Trophoblast cell (in vitro differentiated cells and primary cell): ENCODE measurements around the gene PIP5KL1.

Experiments
- DNase-seq, 2 donors: peaks; one replicate each; pipeline ENCODE4 v3.0.0-alpha.2; 2016
- H2AFZ ChIP-seq: 2 replicates; pipeline ENCODE4 v1.6.1; 2013; ENCODE audit warnings: low read length, moderate library complexity, mild to moderate bottlenecking; ENCODE audit not compliant: insufficient read depth, poor library complexity
- H2AK5ac ChIP-seq: 2 replicates; pipeline ENCODE4 v1.6.1; 2013; ENCODE audit warnings: mild to moderate bottlenecking, low read length
- H2BK120ac ChIP-seq: 2 replicates; pipeline ENCODE4 v1.6.1; 2013; ENCODE audit warnings: low read length, mild to moderate bottlenecking, moderate library complexity; ENCODE audit not compliant: insufficient read depth, poor library complexity
- H2BK12ac ChIP-seq: 2 replicates; pipeline ENCODE4 v1.6.1; 2013; ENCODE audit warnings: mild to moderate bottlenecking, low read length, moderate library complexity
- H2BK5ac ChIP-seq: 2 replicates; pipeline ENCODE4 v1.6.1; 2013; ENCODE audit warnings: low read length, low read depth, moderate library complexity, mild to moderate bottlenecking; ENCODE audit not compliant: poor library complexity
- H3K14ac ChIP-seq: 2 replicates; pipeline ENCODE4 v1.6.1; 2013; ENCODE audit warnings: mild to moderate bottlenecking, low read length
- H3K18ac ChIP-seq: 2 replicates; pipeline ENCODE4 v1.6.1; 2013; ENCODE audit warnings: mild to moderate bottlenecking, low read length
- H3K23ac ChIP-seq: 2 replicates; pipeline ENCODE4 v1.6.1; 2013; ENCODE audit warnings: low read length
- H3K27ac ChIP-seq: 2 replicates; pipeline ENCODE4 v1.5.1; 2013; ENCODE audit warnings: low read depth, mild to moderate bottlenecking, inconsistent platforms, low read length, moderate library complexity
- H3K27me3 ChIP-seq: 2 replicates; pipeline ENCODE4 v1.6.1; 2013; ENCODE audit warnings: inconsistent platforms, mild to moderate bottlenecking, low read length, moderate library complexity; ENCODE audit not compliant: insufficient read depth
- H3K36me3 ChIP-seq, 2 experiments: 1 replicate in 1 of 2; 2 replicates in 1 of 2; pipeline ENCODE4 v1.6.1; 2013; ENCODE audit warnings: low read length in 2 of 2, mild to moderate bottlenecking in 2 of 2, moderate library complexity in 1 of 2; ENCODE audit not compliant: insufficient read depth in 2 of 2, control insufficient read depth in 1 of 2
- H3K4ac ChIP-seq: 2 replicates; pipeline ENCODE4 v1.6.1; 2013; ENCODE audit warnings: low read depth, mild to moderate bottlenecking, low read length, moderate library complexity
- H3K4me1 ChIP-seq, 2 experiments: 1 replicate in 1 of 2; 2 replicates in 1 of 2; pipeline ENCODE4 v1.6.1; 2013; ENCODE audit warnings: low read length in 2 of 2, mild to moderate bottlenecking in 2 of 2, moderate library complexity in 1 of 2; ENCODE audit not compliant: insufficient read depth in 2 of 2, control insufficient read depth in 1 of 2
- H3K4me2 ChIP-seq: 2 replicates; pipeline ENCODE4 v1.6.1; 2013; ENCODE audit warnings: inconsistent platforms, mild to moderate bottlenecking, low read length, moderate library complexity
- H3K4me3 ChIP-seq: 2 replicates; pipeline ENCODE4 v1.5.1; 2013; ENCODE audit warnings: mild to moderate bottlenecking, low read depth, low read length, inconsistent platforms
- H3K79me1 ChIP-seq: one replicate; pipeline ENCODE4 v1.6.1; 2013; ENCODE audit warnings: low read length
- H3K79me2 ChIP-seq: 2 replicates; pipeline ENCODE4 v1.6.1; 2013; ENCODE audit warnings: low read length, mild to moderate bottlenecking; ENCODE audit not compliant: control insufficient read depth, insufficient read depth, poor library complexity
- H3K9ac ChIP-seq: 2 replicates; pipeline ENCODE4 v1.6.1; 2013; ENCODE audit warnings: mild to moderate bottlenecking, low read length
- H3K9me3 ChIP-seq: 2 replicates; pipeline ENCODE4 v1.6.1; 2013; ENCODE audit warnings: low read depth, mild to moderate bottlenecking, control low read depth, inconsistent platforms, low read length; ENCODE audit not compliant: insufficient read depth
- H4K12ac ChIP-seq: 2 replicates; pipeline ENCODE4 v1.6.1; 2013; ENCODE audit warnings: low read depth, mild to moderate bottlenecking, low read length, moderate library complexity
- H4K8ac ChIP-seq: 2 replicates; pipeline ENCODE4 v1.6.1; 2013; ENCODE audit warnings: low read depth, mild to moderate bottlenecking, low read length, moderate library complexity
- H4K91ac ChIP-seq: one replicate; pipeline ENCODE4 v1.6.1; 2013; ENCODE audit warnings: low read depth, mild to moderate bottlenecking, low read length, moderate library complexity
- WGBS: extraction: QIAGEN DNeasy Blood & Tissue Kit; methylation state at CpG from one replicate; pipeline ENCODE4 v1.1.7; 2013; ENCODE audit warnings: missing lambda C conversion rate; ENCODE audit not compliant: insufficient read length, insufficient coverage; ENCODE audit errors: extremely low coverage; 5-methylcytosine and 5-hydroxymethylcytosine counted together

PIP5KL1 gene

GRCh38 chr9:127907867-127908659 lies 22.5 kb downstream of the PIP5KL1 start:
- Histone ChIP-seq H2AK5ac (no peak overlapping the region), H3K23ac (no peak overlapping the region), H2BK120ac (no peak overlapping the region), H2AFZ (no peak overlapping the region), H4K8ac (no peak overlapping the region), H3K79me2 (no peaks in the 10 kb centered on the region), H3K4me2 (no peak overlapping the region), H3K14ac (no peak overlapping the region), H3K27me3 (no peaks in the 10 kb centered on the region), H2BK5ac (no peak overlapping the region), H3K9ac (no peak overlapping the region), H3K27ac (no peak overlapping the region), H2BK12ac (no peak overlapping the region), H4K91ac (no peak overlapping the region), H3K79me1 (peaks cover 2% of the 10 kb centered on the region), H3K36me3 (no peaks in the 10 kb centered on the region), H4K12ac (no peak overlapping the region), H3K4me1 (peaks cover 9 to 13% of the 10 kb centered on the region in 2 experiments), H3K4me3 (no peak overlapping the region), H3K18ac (no peak overlapping the region), H3K4ac (no peak overlapping the region), H3K9me3 (no peaks in the 10 kb centered on the region)
- WGBS, result no CpG with 5 or more reads among the region's 35 CpGs
- no peak for DNase-seq

GRCh38 chr9:127905788-127906191 lies 24.8 kb downstream of the PIP5KL1 start:
- Histone ChIP-seq H3K18ac (no peak overlapping the region), H3K23ac (no peak overlapping the region), H3K9ac (no peak overlapping the region), H3K79me1 (peaks cover 2% of the 10 kb centered on the region), H3K27ac (no peak overlapping the region), H3K4me1 (peaks cover 9 to 13% of the 10 kb centered on the region in 2 experiments), H3K4me3 (no peak overlapping the region), H2BK120ac (no peak overlapping the region), H2BK5ac (no peak overlapping the region), H2BK12ac (no peak overlapping the region), H3K4ac (no peak overlapping the region), H3K14ac (no peak overlapping the region), H2AK5ac (no peak overlapping the region), H3K79me2 (no peaks in the 10 kb centered on the region), H3K9me3 (no peaks in the 10 kb centered on the region), H4K12ac (no peak overlapping the region), H3K4me2 (no peak overlapping the region), H2AFZ (no peak overlapping the region), H3K36me3 (no peaks in the 10 kb centered on the region), H4K8ac (no peak overlapping the region), H4K91ac (no peak overlapping the region), H3K27me3 (no peaks in the 10 kb centered on the region)
- WGBS, result no CpG with 5 or more reads among the region's 12 CpGs
- DNase-seq, result no peak

- Histone ChIP-seq H2AFZ (no peak overlapping the region), H2BK12ac (no peak overlapping the region), H3K36me3 (no peaks in the 10 kb centered on the region), H3K4me2 (no peak overlapping the region), H4K91ac (no peak overlapping the region), H2BK5ac (no peak overlapping the region), H3K4me1 (peaks cover 9 to 13% of the 10 kb centered on the region in 2 experiments), H3K79me1 (peaks cover 2% of the 10 kb centered on the region), H3K9me3 (no peaks in the 10 kb centered on the region), H3K27ac (no peak overlapping the region), H4K8ac (no peak overlapping the region), H3K27me3 (no peaks in the 10 kb centered on the region), H3K79me2 (no peaks in the 10 kb centered on the region), H2AK5ac (no peak overlapping the region), H3K9ac (no peak overlapping the region), H2BK120ac (no peak overlapping the region), H3K18ac (no peak overlapping the region), H3K4me3 (no peak overlapping the region), H4K12ac (no peak overlapping the region), H3K23ac (no peak overlapping the region), H3K4ac (no peak overlapping the region), H3K14ac (no peak overlapping the region)
- no peak for DNase-seq
- WGBS, result no CpG with 5 or more reads among the region's 5 CpGs
Measured at GRCh38 chr9:127905004-127905728, 25.4 kb downstream of the PIP5KL1 start.

- H3K9ac ChIP-seq, result no peak overlapping the region
- H2AFZ ChIP-seq, result peak overlapping the region; percentile 35
- H4K91ac ChIP-seq, result no peak overlapping the region
- no peak overlapping the region for H3K4me3 ChIP-seq
- H3K79me1 ChIP-seq, result peaks cover 4% of the 10 kb centered on the region
- no peaks in the 10 kb centered on the region for H3K9me3 ChIP-seq
- H3K27ac ChIP-seq, result no peak overlapping the region
- H2BK12ac ChIP-seq, result no peak overlapping the region
- H3K18ac ChIP-seq, result no peak overlapping the region
- WGBS, result no CpG with 5 or more reads among the region's 12 CpGs
- H3K14ac ChIP-seq, result no peak overlapping the region
- H2BK120ac ChIP-seq, result no peak overlapping the region
- H3K4me2 ChIP-seq, result no peak overlapping the region
- H2AK5ac ChIP-seq, result no peak overlapping the region
- H3K36me3 ChIP-seq, result no peaks in the 10 kb centered on the region
- H3K79me2 ChIP-seq, result no peaks in the 10 kb centered on the region
- H4K8ac ChIP-seq, result no peak overlapping the region
- no peak overlapping the region for H2BK5ac ChIP-seq
- no peak overlapping the region for H3K4ac ChIP-seq
- H4K12ac ChIP-seq, result no peak overlapping the region
- no peaks in the 10 kb centered on the region for H3K27me3 ChIP-seq
- H3K23ac ChIP-seq, result no peak overlapping the region
- peaks cover 13% of the 10 kb centered on the region in 2 experiments for H3K4me1 ChIP-seq
- DNase-seq, result no peak
Measured at GRCh38 chr9:127904561-127905003, 26.0 kb downstream of the PIP5KL1 start.
